Gastroesophageal sphincter (tissue), 3 donors: ENCODE data around the gene RPL32.

Source experiments
- EP300 ChIP-seq: sonication (generic); formaldehyde crosslinking; IDR thresholded peaks from one replicate; pipeline ENCODE4 v1.6.1; 2017; ENCODE audit warnings: antibody characterized with exemption, mild to moderate bottlenecking
- POLR2A ChIP-seq, 2 donors: fragments of 450-650 bp; IDR thresholded peaks; one replicate each; pipeline ENCODE4 v1.6.1; 2017; ENCODE audit warnings: antibody characterized with exemption in 2 of 2, mild to moderate bottlenecking in 2 of 2, moderate library complexity in 1 of 2
- POLR2AphosphoS5 ChIP-seq: sonication (generic); formaldehyde crosslinking; IDR thresholded peaks from one replicate; pipeline ENCODE4 v1.6.1; 2017; ENCODE audit warnings: antibody characterized with exemption
- TF ChIP-seq, protein P1 (sequence below), 4 experiments: fragments of 200-600 bp in 2 of 4; fragments of 450-650 bp in 2 of 4; sonication (generic) in 1 of 4; IDR thresholded peaks; one replicate each; pipeline ENCODE4 v1.5.1; 2017 to 2019; ENCODE audit warnings: antibody characterized with exemption in 4 of 4, mild to moderate bottlenecking in 2 of 4, moderate library complexity in 2 of 4

DNA sequence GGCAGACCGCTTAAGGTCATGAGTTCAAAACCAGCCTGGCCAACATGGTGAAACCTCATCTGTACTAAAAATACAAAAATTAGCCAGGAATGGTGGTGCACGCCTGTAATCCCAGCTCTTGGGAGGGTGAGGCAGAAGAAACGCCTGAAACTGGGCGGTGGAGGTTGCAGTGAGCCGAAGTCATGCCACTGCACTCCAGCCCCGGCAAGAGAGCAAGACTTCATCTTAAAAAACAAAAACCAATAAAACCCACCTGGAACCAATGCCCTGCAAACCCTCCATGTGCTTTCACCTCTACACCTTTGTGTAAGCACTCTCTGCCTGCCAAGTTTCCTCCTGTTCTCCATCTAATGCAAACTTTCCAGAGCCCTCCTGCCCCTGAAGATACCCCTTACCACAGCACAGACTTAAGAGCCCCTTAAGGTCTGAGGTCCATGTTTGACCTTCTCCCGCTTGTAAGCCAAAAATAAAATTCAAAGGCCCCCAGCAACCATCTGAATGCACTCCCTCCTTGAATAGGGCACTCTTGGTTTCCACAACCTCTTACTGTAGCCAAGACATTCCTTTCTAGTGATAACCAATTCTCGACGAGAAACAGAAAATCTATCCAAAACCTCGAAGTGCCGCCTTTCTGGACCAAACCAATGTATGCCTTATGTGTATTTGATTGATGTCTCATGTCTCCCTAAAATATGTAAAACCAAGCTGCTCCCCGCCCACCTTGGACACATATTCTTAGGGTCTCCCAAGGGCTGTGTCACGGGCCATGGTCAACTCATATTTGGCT, 3.0 kb downstream of the RPL32 start:
- TF ChIP-seq, protein P1, sequence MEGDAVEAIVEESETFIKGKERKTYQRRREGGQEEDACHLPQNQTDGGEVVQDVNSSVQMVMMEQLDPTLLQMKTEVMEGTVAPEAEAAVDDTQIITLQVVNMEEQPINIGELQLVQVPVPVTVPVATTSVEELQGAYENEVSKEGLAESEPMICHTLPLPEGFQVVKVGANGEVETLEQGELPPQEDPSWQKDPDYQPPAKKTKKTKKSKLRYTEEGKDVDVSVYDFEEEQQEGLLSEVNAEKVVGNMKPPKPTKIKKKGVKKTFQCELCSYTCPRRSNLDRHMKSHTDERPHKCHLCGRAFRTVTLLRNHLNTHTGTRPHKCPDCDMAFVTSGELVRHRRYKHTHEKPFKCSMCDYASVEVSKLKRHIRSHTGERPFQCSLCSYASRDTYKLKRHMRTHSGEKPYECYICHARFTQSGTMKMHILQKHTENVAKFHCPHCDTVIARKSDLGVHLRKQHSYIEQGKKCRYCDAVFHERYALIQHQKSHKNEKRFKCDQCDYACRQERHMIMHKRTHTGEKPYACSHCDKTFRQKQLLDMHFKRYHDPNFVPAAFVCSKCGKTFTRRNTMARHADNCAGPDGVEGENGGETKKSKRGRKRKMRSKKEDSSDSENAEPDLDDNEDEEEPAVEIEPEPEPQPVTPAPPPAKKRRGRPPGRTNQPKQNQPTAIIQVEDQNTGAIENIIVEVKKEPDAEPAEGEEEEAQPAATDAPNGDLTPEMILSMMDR (IDR thresholded peaks at IDR 0.05) = no peak
- TF ChIP-seq POLR2A (IDR thresholded peaks at IDR 0.05) (no peak), EP300 (no peak), POLR2AphosphoS5 (no peak)
